ENCODE measurements around the gene KIF3B.
"Not testable (repeated sequence)": the region's sequence is repeated elsewhere in the genome, so short reads cannot be mapped to it uniquely, and the experiment has no call there.

Gene KIF3B

DNA sequence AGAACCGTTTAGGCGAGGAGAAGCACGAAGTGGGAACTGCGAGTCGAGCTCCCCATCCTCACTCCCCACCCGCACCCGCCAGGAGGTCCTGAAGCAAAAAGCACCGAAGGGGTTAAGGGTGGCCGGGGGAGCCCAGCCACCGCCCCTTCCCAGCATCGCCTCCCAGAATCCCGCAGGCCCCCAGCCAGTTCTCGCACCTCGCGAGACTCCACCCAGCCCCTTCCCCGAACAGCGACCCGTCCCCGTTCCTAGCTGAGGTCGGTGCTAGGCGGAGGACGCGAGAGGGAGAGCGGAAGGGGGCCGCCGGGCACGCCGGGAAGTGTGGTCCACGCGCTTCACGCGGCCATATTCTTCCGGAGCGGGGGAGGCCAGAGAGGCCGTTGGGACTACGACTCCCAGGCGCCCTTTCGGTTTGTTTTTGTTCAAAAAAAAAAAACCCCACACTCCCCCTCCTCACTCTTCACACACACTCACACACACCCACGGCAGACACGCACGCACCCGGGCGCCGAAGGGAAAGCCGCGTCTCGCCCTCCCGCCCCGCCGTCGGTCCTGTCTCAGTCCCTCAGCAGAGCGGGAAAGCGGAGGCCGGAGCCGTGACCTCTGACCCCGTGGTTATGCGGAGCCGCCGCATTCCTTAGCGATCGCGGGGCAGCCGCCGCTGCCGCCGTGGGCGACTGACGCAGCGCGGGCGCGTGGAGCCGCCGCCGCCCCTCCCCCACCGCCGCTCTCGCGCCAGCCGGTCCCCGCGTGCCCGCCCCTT lies 80.6 kb downstream of the KIF3B start, which contains the start of gene ASXL1:
TSS of gene ASXL1 (plus strand) at position 463 of the 763 bp plus-strand sequence. CDS start 445 bp downstream, outside the sequence.
- peak; percentile 94 for DNase-seq

DNA sequence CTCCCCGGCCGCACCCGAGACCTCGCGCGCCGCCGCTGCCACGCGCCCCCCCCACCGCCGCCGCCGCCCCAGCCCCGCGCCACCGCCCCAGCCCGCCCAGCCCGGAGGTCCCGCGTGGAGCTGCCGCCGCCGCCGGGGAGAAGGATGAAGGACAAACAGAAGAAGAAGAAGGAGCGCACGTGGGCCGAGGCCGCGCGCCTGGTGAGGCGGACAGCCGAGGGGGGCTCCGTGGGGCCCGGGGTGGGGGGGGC lies 81.1 kb downstream of the KIF3B start:
- DNase-seq, result no peak

DNA sequence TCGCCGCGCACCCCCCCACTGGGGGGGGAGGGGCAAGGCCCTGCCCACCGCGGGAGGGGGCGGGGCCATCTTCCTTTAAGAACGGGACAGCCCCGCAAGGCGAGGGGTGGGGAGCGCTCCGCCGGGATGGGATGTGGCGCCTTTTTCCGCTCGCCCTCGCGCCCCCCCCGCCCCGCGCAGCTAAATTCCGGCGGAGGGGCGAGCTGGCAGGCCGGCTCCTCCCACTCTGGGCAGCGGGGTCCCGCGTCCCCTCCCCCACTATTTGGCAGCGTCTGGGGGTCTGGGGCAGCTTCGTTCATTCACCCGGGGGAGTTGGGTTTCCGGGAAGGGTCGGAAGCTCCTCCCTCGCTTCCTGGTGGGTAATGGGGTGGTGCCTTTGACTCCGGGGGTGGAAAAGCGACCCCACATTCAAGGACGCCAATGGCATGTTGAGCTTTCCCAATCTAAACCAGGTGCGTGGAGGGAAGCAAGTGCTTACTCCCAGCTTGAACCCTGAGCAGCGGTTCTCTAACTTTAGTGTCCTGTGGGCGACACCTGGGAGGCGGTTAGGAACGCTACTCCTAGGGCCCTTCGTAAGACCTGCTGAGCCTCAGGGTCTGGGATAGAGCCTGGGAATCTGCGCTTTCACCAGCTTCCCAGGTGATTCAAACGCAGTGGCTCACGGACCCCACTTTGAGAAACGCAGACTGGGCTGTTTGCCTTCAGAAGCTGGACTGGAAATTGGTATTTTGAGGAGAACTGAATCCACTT lies 81.6 kb downstream of the KIF3B start:
- DNase-seq, result peak; percentile 80

DNA sequence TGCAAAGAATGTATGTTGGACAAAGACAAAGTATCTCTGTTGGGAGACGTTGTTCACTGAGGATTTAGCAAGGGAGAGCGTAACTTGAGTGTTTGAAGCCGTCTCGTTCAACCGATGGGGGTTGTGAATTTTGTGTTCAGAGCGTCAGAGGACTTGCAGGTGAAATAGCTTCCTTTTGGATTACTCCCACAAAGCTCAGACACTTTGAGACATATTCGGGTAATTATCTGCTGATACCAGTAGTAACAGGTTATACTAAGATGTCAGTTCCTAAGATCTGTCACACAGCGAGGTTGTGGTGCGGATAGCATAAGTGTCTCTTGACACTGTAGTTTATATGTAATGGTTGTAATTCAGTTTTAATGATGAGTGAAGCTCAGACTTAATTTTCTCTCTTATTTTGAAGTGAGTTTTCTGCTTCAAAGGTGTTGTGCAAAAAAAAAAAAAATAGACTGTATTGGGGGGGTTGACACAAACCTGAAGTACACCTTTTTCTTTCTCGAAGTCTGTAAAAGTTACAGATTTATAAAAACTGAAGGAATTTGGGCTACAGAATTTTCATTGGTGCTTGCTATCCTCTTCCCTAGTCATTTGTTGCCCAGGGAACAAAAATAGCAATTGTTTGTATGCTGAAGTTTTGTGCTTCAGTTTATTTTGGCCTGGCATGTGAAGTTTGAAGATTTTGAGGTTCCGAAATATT lies 82.3 kb downstream of the KIF3B start:
- no peak for DNase-seq

DNA sequence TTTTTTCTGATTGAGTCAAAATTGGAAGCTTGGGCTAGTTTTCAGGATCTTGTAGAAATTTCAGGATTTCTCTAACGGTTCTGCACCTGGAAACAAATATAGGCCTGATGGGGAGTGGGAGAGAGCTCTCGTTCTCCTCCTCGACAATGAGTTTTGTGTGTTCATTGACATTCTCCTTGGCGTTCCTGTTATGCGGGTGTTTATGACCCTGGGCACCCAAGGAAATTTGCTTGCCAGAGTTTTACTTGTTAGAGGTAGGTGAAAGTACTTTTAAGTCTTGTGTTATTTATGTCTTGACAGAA lies 82.8 kb downstream of the KIF3B start:
- DNase-seq, result no peak

DNA sequence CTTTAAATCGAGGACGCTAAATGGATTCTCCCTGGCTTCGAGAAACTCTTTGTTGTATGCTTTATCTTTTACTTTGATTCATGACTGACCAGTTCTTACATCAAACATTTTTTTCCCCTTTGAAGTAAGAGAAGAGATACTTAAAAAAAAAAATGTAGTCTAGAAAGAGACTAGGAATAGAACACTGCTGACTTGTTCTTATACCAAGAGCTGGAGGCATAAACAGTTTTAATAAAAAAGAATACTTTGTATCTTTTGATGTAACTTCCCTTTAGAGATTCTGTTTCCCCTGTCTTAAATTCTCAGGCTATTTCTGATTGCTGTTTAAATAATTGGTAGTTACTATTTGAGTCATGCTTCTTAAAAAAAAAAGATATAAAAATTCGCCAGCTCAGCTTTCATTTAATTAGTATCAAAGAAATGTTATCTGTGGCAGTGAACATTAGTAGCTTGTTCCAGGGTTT lies 85.5 kb downstream of the KIF3B start:
- DNase-seq, result no peak

DNA sequence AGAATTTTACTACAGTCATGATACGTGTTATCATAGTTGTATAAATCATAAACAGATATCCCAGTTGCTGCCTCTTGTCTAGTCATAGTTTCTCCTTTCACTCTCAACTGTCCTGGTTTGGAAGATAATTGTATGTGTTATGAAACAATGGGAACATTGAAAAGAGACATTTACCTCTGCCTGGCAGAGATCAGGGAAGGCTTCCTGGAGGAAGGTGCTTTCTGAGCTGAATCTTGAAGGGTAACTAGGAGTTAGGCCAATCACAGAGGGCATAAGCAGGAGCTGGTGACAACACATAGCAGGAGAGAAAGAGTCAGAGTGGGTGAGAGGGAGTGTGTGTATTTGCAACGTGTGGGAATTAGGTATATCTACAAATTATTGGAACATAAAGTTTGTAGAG lies 86.0 kb downstream of the KIF3B start:
- no peak for DNase-seq

DNA sequence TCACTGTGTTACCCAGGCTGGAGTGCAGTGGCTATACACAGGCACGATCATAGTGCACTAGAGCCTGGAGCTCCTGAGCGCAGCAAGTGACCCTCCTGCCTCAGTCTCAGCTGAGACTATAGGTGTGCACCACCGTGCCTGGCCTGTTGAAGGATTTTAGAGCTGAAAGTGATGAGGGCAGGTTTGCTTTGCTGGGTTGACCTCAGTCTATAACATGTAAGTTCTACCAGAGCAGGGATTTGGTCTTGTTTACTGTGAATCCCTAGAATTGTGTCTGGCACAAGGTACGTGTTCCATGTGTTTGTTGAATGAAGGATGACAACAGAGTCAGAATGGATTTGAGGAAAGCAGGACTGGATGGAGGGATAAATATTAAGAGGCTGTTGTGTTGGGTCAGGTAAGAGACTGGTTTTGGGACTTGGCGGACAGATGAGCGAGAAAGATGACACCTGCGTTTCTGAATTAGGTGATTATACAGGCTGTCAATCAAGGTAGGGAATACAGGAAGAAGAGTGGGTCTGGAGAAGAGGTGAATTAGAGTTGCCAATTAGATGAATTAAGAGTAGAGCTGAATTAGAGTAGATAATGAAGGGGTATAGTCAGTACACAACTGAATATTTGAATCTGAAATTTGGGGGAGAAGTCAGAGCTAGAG lies 87.2 kb downstream of the KIF3B start:
- DNase-seq, result no peak

DNA sequence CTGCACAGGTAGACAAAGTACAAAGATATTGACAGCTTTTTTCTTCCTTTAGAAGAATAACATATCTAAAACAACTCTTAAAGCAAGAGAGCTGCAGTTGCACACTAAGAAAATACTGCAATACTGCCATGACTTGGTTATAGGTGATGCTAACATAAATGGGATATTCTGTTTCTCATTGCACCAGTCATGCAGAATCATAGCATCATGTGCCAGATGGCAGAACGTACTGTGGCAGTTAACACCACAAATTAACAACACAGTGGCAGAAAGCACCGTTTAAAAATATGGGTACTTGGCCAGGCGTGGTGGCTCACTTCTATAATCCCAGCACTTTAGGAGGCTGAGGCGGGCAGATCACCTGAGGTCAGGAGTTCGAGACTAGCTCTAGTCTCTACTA lies 88.1 kb downstream of the KIF3B start:
- DNase-seq, result no peak

DNA sequence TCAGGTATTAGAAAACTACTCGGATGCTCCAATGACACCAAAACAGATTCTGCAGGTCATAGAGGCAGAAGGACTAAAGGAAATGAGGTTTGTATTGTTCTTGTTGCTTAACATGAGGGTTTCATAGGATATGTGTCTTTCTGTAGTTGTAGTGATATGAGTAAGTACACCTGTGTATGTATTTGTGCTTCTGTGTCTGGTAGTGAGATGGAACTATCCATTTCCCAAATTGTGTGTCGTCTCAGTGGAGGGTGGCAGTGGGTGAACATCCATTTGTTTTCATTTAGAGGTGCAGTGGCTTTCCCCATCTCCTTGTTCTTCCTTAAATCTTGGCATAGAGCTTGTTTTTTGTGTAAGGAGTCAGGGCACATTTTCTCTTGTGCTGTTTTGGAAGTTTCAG lies 88.9 kb downstream of the KIF3B start:
- no peak for DNase-seq

DNA sequence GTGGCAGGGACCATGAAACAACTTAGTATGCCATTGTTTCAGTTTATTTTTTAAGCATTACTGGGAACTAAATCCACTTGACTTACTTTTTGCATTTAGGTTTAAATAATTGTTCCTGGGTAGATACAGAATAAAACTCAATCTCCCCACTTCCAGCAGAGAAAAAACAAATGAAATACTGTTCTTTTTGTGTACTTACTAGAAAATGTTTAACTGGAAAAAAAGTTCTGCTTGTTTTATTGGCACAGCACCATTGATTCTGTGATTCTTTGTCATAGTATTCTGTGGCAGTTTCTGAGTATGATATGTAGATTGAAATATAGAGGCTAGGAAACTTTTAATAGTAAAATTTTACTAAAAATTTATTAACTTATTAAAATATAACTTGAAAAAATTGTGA lies 90.9 kb downstream of the KIF3B start:
- DNase-seq, result no peak

DNA sequence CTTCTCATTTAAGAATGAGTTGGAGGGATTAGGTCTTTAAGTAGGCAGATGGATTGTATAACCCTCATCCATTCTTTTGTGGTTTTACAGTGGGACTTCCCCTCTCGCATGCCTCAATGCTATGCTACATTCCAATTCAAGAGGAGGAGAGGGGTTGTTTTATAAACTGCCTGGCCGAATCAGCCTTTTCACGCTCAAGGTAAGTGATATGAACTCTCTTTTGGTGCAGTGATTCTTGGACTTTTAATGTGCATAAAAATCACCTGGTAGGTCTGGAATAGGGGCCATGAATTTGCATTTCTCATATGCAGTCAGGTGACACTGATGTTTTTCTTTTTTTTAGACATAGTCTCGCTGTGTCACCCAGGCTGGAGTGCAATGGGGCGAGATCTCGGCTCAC lies 91.5 kb downstream of the KIF3B start:
- DNase-seq, result no peak

DNA sequence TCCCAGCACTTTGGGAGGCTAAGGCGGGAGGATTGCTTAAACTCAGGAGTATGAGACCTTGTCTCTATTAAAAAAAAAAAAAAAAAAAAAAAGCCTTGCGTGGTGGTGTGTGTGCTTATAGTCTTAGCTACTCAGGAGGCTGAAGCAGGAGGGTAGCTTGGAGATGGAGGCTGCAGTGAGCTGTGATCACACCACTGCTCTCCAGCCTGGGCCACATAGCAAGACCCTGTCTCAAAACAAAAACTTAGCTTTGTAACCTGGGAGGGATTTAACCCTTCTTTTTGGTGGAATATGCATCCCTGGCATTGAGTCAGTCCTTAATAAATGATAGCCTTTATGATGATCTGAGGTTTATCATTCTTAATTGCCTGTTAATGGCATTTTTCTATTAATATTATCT lies 93.4 kb downstream of the KIF3B start:
- DNase-seq, result no peak

DNA sequence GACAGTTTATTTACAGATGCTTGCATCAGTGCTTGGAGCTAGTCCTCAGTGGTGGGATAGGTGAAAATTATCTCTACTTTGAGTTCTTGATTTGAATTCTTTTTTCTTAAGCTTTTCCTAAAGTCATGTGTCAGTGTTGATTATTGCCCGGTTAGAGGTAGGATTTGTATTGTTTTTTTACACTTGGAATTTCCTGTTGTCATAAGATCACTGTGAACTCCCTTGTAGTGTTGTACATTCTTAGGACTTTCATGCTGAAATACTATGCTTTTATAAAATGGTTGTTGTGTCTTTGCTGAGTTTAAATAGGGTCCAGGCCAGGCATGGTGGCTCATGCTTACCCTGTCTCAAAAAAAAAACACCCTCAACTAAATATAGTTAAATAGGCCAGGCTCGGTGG lies 101.0 kb downstream of the KIF3B start:
- no peak for DNase-seq

DNA sequence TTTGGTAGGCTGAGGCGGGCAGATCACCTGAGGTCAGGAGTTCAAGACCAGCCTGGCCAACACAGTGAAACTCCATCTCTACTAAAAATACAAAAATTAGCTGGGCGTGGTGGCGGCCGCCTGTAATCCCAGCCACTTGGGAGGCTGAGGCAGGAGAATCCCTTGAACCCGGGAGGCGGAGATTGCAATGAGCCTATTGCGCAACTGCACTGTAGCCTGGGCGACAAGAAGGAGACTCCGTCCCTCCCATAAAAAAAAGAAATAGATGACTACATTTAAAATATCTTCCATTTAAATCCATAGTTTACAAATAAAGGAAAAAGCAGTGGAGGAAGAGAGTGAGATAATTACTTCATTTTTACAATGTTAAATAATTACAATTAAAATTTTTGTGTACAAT lies 102.6 kb downstream of the KIF3B start:
- DNase-seq, result not testable (repeated sequence)

DNA sequence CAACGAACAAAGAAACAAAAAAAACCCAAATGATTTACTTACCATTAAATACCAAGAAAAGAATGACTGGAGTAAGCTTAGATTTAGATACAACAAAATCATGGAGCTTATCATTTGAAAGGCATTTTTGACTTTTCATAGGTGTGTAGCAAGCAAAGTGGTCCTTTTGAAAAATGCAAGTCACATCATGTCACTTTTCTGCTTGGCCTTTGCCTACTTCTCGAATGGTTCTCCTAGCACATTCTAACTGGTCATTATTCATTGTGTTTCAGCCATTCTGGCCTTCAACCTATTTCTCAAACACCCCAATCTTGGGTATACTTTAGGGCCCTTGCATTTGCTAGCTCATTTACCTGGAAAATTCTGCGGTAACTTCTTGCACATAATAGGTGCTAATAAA lies 103.3 kb downstream of the KIF3B start:
- DNase-seq, result no peak

DNA sequence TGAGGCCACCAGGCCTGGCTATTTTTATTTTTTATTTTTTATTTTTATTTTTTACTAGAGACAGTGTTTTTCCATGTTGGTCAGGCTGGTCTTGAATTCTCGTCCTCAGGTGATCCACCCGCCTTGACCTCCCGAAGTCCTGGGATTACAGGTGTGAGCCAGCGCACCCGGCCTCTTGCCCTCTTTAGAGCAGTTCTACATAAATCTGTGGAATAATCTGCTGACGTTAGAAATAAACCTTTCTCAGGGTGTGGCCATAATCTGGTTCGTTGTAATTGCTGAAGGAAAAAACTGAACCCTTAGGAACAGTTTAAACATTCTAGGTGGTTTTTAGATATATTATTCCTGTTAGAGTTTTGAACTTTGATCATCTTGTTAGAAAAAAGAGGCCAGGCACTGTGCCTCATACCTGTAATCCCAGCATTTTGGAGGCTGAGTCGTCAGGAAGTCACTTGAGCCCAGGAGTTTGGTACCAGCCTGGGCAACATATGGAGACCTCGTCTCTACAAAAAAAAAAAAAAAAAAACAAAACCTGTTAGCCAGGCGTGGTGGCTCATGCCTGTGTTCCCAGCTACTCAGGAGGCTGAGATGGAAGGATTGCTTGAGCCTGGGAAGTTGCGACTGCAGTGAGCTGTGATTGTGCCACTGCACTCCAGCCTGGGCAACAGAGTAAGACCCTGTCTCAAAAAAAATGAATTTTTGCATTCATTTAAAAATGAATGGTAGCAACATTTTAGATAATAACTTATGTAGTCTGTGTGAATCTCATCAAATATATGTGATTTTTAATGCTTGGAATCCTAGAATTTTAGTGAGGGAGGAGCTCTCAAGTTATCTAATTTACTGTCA lies 104.9 kb downstream of the KIF3B start:
- DNase-seq, result no peak

DNA sequence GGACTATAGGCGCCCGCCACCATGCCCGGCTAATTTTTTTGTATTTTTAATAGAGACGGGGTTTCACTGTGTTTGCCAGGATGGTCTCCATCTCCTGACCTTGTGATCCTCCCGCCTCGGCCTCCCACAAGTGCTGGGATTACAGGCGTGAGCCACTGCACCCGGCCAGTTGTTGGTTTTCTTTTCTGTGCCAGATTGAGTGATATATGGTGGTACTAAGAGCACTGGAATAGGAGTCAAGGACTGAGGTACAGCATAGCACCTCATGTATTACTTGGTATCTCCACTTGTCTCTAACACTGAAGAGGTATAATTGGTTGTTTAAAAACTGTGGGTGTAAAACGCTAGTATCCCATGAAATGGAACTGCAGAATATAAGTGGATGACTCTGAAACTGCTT lies 106.0 kb downstream of the KIF3B start:
- not testable (repeated sequence) for DNase-seq

Measured in stimulated activated CD4-positive, alpha-beta T cell treated with anti-CD3 and anti-CD28 coated beads, Interleukin-4, amount 100 ng/mL, for 1 hour (primary cell).